NOMO-1 treated with DMSO at 0.1 percent for 48 hours (cell line): ENCODE results near the gene TLR8.
"Not testable (repeated sequence)": the region's sequence is repeated elsewhere in the genome, so short reads cannot be mapped to it uniquely, and the experiment has no call there.

ENCODE experiments used
- DNase-seq: peaks from one replicate; lab custom pipeline; 2025; ENCODE audit not compliant: unreplicated experiment; lab: John Stamatoyannopoulos, UW

TLR8 gene

GRCh38 chrX:12896935-12897334, 9.5 kb upstream of the TLR8 start:
- DNase-seq: peak; percentile 44

DNA sequence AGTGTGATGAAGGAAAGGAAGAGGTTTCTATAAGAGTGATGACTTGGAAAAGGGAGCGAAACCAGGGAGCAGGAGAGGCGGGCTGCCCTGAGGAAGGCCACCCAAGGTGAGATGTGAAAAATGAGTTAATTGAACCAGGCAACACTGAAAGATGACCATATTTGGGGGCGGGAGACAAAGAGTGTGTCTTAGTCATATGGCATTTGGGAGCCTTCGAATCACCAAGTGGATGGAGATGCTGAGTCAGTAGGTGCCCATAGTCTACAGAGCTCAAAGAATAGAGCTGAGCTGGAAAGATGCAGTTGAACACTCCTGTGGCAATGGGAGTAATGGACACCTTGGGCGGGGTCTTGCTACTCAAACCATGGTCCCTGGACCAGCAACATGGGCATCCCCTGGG, 8.3 kb upstream of the TLR8 start:
- DNase-seq: no peak

GRCh38 chrX:12899506-12899905, 6.9 kb upstream of the TLR8 start:
- no peak for DNase-seq

GRCh38 chrX:12901486-12901885, 4.9 kb upstream of the TLR8 start:
- DNase-seq: peak; percentile 61

DNA sequence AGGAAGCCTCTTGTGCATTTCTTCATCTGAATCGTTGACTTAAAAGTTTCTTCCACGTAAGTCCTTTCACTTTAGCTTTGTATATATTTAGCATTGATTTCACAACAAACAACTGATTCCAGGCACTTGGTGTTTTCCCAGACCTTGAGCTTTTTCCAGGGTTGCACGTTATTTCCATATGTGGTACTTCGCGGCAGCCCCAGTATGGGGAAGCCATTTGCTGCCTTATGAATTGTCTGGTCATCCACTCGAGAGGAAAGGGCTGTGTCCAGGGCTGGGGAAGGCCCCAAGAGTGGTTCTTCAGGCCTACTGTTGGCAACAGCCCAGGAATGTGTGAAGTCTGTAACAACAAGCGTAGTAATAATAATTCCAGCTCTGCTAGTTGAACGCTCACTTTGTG, 2.8 kb upstream of the TLR8 start:
- DNase-seq: no peak

DNA sequence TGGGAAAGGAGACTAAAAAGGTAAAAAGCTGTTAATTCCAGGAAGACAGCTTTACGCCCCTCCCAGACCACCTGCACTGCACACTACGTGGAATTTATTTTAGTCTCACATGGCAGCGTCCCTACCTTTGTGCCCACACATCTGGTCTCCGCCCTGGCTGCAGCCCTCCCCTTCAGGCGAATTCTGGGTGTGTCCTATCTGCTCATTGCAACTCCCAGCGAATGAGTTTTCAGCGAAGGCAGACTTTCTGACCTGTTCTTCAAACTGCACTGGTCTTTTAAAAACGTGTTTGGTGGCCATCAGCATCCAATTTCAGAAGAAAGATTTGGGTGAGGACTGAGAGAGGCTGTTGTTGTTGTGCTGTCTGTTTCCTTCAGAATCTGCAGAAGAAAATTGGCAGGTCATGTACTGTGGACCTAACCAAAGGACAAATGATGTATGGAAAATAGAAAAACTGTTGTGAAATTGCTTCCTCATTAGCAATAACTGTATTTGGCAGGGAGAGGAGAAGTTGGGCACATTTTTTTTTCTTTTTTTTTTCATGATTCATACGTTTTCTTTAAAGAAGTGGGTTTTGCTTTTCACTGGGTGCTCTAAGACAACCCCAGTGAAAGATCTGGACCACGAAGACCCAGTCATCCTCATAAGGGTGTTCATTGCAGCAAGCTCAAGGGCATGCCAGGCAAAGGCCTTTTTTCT, 4.2 kb downstream of the TLR8 start:
- peak; percentile 82 for DNase-seq

GRCh38 chrX:12911122-12911470, 4.7 kb downstream of the TLR8 start:
- no peak for DNase-seq

GRCh38 chrX:12912791-12913482, 6.5 kb downstream of the TLR8 start:
- DNase-seq: no peak

DNA sequence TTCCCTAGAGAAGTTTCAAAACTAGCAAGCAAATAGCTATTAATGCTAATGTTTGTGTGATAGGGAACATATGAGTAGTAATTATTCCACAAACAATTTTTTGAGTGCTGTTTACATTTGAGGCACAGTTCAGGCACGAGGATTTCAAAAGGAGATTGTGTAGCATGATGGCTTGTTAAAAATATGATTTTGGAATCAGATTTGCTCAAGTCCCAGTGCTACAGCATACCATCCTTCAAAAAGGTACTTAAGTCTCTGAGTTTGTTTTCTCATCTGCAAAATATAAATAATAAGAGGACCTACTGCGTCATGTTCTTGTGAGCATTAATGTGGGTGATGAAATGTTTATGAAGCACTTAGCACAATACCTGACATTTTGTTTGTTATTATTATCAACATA, 11.3 kb downstream of the TLR8 start:
- DNase-seq: no peak

- peak; percentile 77 for DNase-seq
Observed at GRCh38 chrX:12919051-12919450, 12.6 kb downstream of the TLR8 start.

- no peak for DNase-seq
Observed at GRCh38 chrX:12919620-12920019, 13.2 kb downstream of the TLR8 start.

DNA sequence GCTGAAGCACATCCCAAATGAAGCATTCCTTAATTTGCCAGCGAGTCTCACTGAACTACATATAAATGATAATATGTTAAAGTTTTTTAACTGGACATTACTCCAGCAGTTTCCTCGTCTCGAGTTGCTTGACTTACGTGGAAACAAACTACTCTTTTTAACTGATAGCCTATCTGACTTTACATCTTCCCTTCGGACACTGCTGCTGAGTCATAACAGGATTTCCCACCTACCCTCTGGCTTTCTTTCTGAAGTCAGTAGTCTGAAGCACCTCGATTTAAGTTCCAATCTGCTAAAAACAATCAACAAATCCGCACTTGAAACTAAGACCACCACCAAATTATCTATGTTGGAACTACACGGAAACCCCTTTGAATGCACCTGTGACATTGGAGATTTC, 14.6 kb downstream of the TLR8 start:
- no peak for DNase-seq

GRCh38 chrX:12921886-12922598, 15.6 kb downstream of the TLR8 start:
- DNase-seq: no peak

DNA sequence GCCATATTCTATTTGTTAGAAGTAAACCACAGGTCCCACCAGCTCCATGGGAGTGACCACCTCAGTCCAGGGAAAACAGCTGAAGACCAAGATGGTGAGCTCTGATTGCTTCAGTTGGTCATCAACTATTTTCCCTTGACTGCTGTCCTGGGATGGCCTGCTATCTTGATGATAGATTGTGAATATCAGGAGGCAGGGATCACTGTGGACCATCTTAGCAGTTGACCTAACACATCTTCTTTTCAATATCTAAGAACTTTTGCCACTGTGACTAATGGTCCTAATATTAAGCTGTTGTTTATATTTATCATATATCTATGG, 16.1 kb downstream of the TLR8 start:
- DNase-seq: no peak

- peak; percentile 7 for DNase-seq
Observed at GRCh38 chrX:12929701-12930100, 23.3 kb downstream of the TLR8 start.

DNA sequence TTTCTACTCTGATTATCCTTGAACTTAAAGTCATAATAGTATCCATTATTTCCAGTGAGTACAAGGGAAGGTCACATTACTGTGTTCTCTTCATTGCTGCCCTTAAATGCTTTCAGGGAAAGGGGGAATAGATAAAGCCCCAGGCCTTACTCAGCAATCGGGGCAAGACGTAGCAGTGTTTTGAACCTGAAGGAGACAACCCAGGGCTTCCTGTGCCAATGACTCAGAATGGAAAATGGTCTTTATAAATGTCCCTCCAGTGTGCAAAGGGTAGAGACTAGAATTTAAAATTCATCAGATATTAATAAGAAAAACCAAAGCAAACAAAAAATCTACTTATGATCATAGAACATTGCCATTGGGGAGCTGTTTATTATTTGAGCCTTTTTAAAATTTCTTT, 23.7 kb downstream of the TLR8 start:
- DNase-seq: no peak

GRCh38 chrX:12932244-12932643, 25.8 kb downstream of the TLR8 start:
- no peak for DNase-seq

- no peak for DNase-seq
Observed at GRCh38 chrX:12934850-12935249, 28.4 kb downstream of the TLR8 start.

GRCh38 chrX:12936947-12937346, 30.5 kb downstream of the TLR8 start:
- no peak for DNase-seq

GRCh38 chrX:12940471-12940870, 34.1 kb downstream of the TLR8 start:
- not testable (repeated sequence) for DNase-seq

- not testable (repeated sequence) for DNase-seq
Observed at GRCh38 chrX:12943592-12943991, 37.2 kb downstream of the TLR8 start.

- not testable (repeated sequence) for DNase-seq
Observed at GRCh38 chrX:12944452-12944851, 38.0 kb downstream of the TLR8 start.
